Ascending aorta (tissue), 2 donors: ENCODE measurements around the gene SLC35F3. TPM values are rescaled to one million over a fixed set of nuclear protein-coding genes. Genes with fewer than 3 reads are reported as not detected.
A peak's percentile ranks its signal among the peaks of the same experiment; 100 is the strongest.

Experiments
- DNase-seq, 2 donors: peaks; one replicate each; pipeline ENCODE4 v3.0.0-alpha.2; 2019; ENCODE audit warnings: low spot score in 2 of 2
- H3K27ac ChIP-seq, 2 donors: fragments of 200-600 bp; sonication (generic); one replicate each; pipeline ENCODE4 v1.5.1; 2016 to 2017; ENCODE audit warnings: mild to moderate bottlenecking in 1 of 2
- H3K27me3 ChIP-seq: fragments of 200-600 bp; sonication (generic); one replicate; pipeline ENCODE4 v1.5.1; 2017
- H3K36me3 ChIP-seq, 2 donors: fragments of 200-600 bp; sonication (generic); one replicate each; pipeline ENCODE4 v1.5.1; 2016
- H3K4me1 ChIP-seq, 2 donors: fragments of 200-600 bp; sonication (generic); one replicate each; pipeline ENCODE4 v1.5.1; 2016 to 2017; ENCODE audit warnings: mild to moderate bottlenecking in 1 of 2
- H3K4me3 ChIP-seq, 2 donors: fragments of 200-600 bp; sonication (generic); one replicate each; pipeline ENCODE4 v1.5.1; 2016 to 2017; ENCODE audit warnings: mild to moderate bottlenecking in 1 of 2
- H3K9me3 ChIP-seq, 2 donors: fragments of 200-600 bp; sonication (generic); one replicate each; pipeline ENCODE4 v1.5.1; 2016
- CTCF ChIP-seq, 3 experiments: fragments of 200-600 bp in 2 of 3; fragments of 450-650 bp in 1 of 3; sonication (generic) in 2 of 3; IDR thresholded peaks; one replicate each; pipeline ENCODE4 v1.5.1; 2016 to 2019; ENCODE audit warnings: antibody characterized with exemption in 3 of 3, mild to moderate bottlenecking in 1 of 3, moderate library complexity in 1 of 3
- intact Hi-C: fragments of 100-400 bp; cut with DNase I; formaldehyde crosslinking; loops from one replicate; pipeline ENCODE4 v1.15.1; 2023
- total RNA-seq: library from RNA; depleted of rRNA; stranded (reverse); fragments of >200 nt; gene quantifications from one replicate; pipeline ENCODE4 v1.1.0, GENCODE V29; 2016

SLC35F3 gene
- total RNA-seq, 1 donor from 2014 or later: 1.4 TPM

- TF ChIP-seq CTCF (IDR thresholded peaks at IDR 0.05): no peak
Measured at GRCh38 chr1:234311414-234311813, 406.9 kb downstream of the SLC35F3 start.

GRCh38 chr1:234313171-234313570, 408.7 kb downstream of the SLC35F3 start:
- no peak for TF ChIP-seq CTCF (IDR thresholded peaks at IDR 0.05)
- DNase-seq: no peak
- H3K9me3 ChIP-seq: no peaks in the 10 kb centered on the region
- H3K4me3 ChIP-seq: no peak overlapping the region
- intact Hi-C loops: no loop called here
- H3K4me1 ChIP-seq: peaks cover 0 to 8% of the 10 kb centered on the region in 2 donors
- H3K27me3 ChIP-seq: no peaks in the 10 kb centered on the region
- H3K36me3 ChIP-seq: no peaks in the 10 kb centered on the region
- no peak overlapping the region for H3K27ac ChIP-seq

More at GRCh38 chr1:234311414-234311813, 406.9 kb downstream of the SLC35F3 start:
- no peaks in the 10 kb centered on the region for H3K27me3 ChIP-seq
- peaks cover 0 to 8% of the 10 kb centered on the region in 2 donors for H3K4me1 ChIP-seq
- peak overlapping the region in 1 of 2 donors; percentile 72 for H3K27ac ChIP-seq
- intact Hi-C loops: no loop called here
- no peak overlapping the region for H3K4me3 ChIP-seq
- no peak for DNase-seq
- no peaks in the 10 kb centered on the region for H3K36me3 ChIP-seq
- no peaks in the 10 kb centered on the region for H3K9me3 ChIP-seq

DNA sequence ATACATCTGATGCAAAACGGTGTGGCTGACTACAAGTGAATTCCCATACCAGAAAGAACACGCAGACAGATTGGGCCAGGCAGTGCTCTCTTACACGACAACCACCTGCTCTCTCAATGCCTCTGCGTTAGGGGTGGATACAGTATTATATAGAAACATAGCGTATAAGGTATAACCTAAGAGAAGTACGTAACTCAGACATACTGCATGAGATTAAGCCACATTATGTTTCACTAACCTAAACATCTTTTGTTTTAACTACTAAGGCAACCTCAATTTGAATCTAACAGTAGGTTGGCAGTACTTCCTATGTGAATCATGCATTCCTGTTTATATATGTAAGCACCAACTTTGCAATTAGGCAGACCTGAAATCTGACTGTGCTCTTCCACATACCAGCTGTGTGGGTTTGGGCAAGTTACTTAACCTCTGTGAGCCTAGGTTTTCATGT, 410.6 kb downstream of the SLC35F3 start:
- intact Hi-C loops: no loop called here
- H3K27ac ChIP-seq: no peak overlapping the region
- H3K4me1 ChIP-seq: peaks cover 0 to 8% of the 10 kb centered on the region in 2 donors
- H3K9me3 ChIP-seq: no peaks in the 10 kb centered on the region
- H3K4me3 ChIP-seq: no peak overlapping the region
- no peaks in the 10 kb centered on the region for H3K27me3 ChIP-seq
- TF ChIP-seq CTCF (IDR thresholded peaks at IDR 0.05): no peak
- H3K36me3 ChIP-seq: no peaks in the 10 kb centered on the region
- no peak for DNase-seq

GRCh38 chr1:234315588-234315987, 411.1 kb downstream of the SLC35F3 start:
- no peak for DNase-seq
- no peak overlapping the region for H3K4me3 ChIP-seq
- H3K4me1 ChIP-seq: peaks cover 0 to 6% of the 10 kb centered on the region in 2 donors
- H3K9me3 ChIP-seq: no peaks in the 10 kb centered on the region
- no peaks in the 10 kb centered on the region for H3K27me3 ChIP-seq
- intact Hi-C loops: no loop called here
- no peak for TF ChIP-seq CTCF (IDR thresholded peaks at IDR 0.05)
- no peaks in the 10 kb centered on the region for H3K36me3 ChIP-seq
- H3K27ac ChIP-seq: no peak overlapping the region

GRCh38 chr1:234316486-234316885, 412.0 kb downstream of the SLC35F3 start:
- no peaks in the 10 kb centered on the region for H3K27me3 ChIP-seq
- no peaks in the 10 kb centered on the region for H3K9me3 ChIP-seq
- intact Hi-C loops: no loop called here
- no peaks in the 10 kb centered on the region for H3K4me1 ChIP-seq
- no peak for TF ChIP-seq CTCF (IDR thresholded peaks at IDR 0.05)
- H3K27ac ChIP-seq: no peak overlapping the region
- DNase-seq: no peak
- H3K4me3 ChIP-seq: no peak overlapping the region
- H3K36me3 ChIP-seq: no peaks in the 10 kb centered on the region

- TF ChIP-seq CTCF (IDR thresholded peaks at IDR 0.05): no peak
- Histone ChIP-seq H3K9me3 (no peaks in the 10 kb centered on the region), H3K27ac (no peak overlapping the region), H3K27me3 (no peaks in the 10 kb centered on the region), H3K36me3 (no peaks in the 10 kb centered on the region), H3K4me3 (no peak overlapping the region), H3K4me1 (no peaks in the 10 kb centered on the region)
- intact Hi-C loops: no loop called here
- no peak for DNase-seq
Measured at GRCh38 chr1:234316937-234317336, 412.5 kb downstream of the SLC35F3 start.
